Measurements from ENCODE around the gene GATA1.

GRCh38 chrX:48826876-48827653, 40.7 kb downstream of the GATA1 start:
- TF ChIP-seq EZH2 (IDR thresholded peaks at IDR 0.05; ENCODE audit: borderline replicate concordance, low read depth, low read length, severe bottlenecking) (no peak), CTCF (IDR thresholded peaks at IDR 0.05; ENCODE audit: borderline replicate concordance, extremely low read depth, low read length, poor library complexity, severe bottlenecking) (no peak)

Data from DND-41 (cell line).